ENCODE results near the gene NOP16. TPM values are rescaled to one million over a fixed set of nuclear protein-coding genes. Genes with fewer than 3 reads are reported as not detected.

The NOP16 gene
- total and polyA plus RNA-seq, 2 of the 13 experiments (the other 11 are each of a cell fraction or from before 2014, with no cell fraction given): 43.3 to 48.4 TPM

- peaks cover 55% of the 10 kb centered on the region for H3K79me2 ChIP-seq (ENCODE audit: insufficient read depth, low read length)
- ChIA-PET CTCF (ENCODE audit: low intra/inter-chr PET ratio, low total read pairs) (no interaction called here), POLR2A (no interaction called here)
- DNase-seq (ENCODE audit: low spot score) (no peak), ATAC-seq (peak; percentile 65), FAIRE-seq (no peak)
- in situ Hi-C loops (cut with HindIII; ENCODE audit: extremely low pct_ligation_motif_present, low pct_unique_long_range_greater_than_20kb) (no loop called here), intact Hi-C loops (cut with micrococcal nuclease; ENCODE audit: unreplicated experiment) (no loop called here)
- peaks cover 18% of the 10 kb centered on the region for H4K20me1 ChIP-seq (ENCODE audit: insufficient read depth, low read length)
- TF ChIP-seq, protein P1, sequence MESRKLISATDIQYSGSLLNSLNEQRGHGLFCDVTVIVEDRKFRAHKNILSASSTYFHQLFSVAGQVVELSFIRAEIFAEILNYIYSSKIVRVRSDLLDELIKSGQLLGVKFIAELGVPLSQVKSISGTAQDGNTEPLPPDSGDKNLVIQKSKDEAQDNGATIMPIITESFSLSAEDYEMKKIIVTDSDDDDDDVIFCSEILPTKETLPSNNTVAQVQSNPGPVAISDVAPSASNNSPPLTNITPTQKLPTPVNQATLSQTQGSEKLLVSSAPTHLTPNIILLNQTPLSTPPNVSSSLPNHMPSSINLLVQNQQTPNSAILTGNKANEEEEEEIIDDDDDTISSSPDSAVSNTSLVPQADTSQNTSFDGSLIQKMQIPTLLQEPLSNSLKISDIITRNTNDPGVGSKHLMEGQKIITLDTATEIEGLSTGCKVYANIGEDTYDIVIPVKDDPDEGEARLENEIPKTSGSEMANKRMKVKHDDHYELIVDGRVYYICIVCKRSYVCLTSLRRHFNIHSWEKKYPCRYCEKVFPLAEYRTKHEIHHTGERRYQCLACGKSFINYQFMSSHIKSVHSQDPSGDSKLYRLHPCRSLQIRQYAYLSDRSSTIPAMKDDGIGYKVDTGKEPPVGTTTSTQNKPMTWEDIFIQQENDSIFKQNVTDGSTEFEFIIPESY (CRISPR knock-in tag; IDR thresholded peaks at IDR 0.05): peak; percentile 56; the same call in 1 of the 2 replicates
- TF ChIP-seq SUZ12 (IDR thresholded peaks at IDR 0.05; ENCODE audit: low read depth, low read length): no peak
- TF ChIP-seq PAWR (CRISPR knock-in tag; IDR thresholded peaks at IDR 0.05; ENCODE audit: borderline replicate concordance): no peak
- peak; percentile 59; the same call in 1 of the 2 replicates for TF ChIP-seq ZNF768 (CRISPR knock-in tag; IDR thresholded peaks at IDR 0.05)
- H2AFZ ChIP-seq (ENCODE audit: low read length): no peak overlapping the region
- no peak overlapping the region for H3K9ac ChIP-seq (ENCODE audit: insufficient read depth, low read depth, low read length)
- peaks cover 25 to 74% of the 10 kb centered on the region in 2 experiments for H3K36me3 ChIP-seq (replicated peaks in 1 of 2; ENCODE audit: control insufficient read depth in 1 of 2, insufficient read depth in 2 of 2, low read length in 2 of 2)
- H3K4me3 ChIP-seq (replicated peaks in 1 of 3; ENCODE audit: insufficient read depth in 1 of 3, low read depth in 2 of 3, low read length in 3 of 3): no peak overlapping the region
- H3K9me3 ChIP-seq (ENCODE audit: low read length): no peaks in the 10 kb centered on the region
- no TSS peak for BruUV-seq (replicated peaks)
- H3K27me3 ChIP-seq (ENCODE audit: control insufficient read depth in 1 of 2, insufficient read depth in 2 of 2, low read length in 2 of 2): no peaks in the 10 kb centered on the region
- H3K27ac ChIP-seq (ENCODE audit: extremely low read length, insufficient read depth, low read length): no peak overlapping the region
- H3K4me2 ChIP-seq (ENCODE audit: low read depth, low read length): no peak overlapping the region
- peaks cover 21% of the 10 kb centered on the region for H3K4me1 ChIP-seq (ENCODE audit: insufficient read depth, low read length)
- 95% methylated on average over 16 of the region's 16 CpGs for WGBS (ENCODE audit: low lambda C conversion rate)
These were observed 32.8 kb downstream of the NOP16 start for GRCh38 chr5:176355400-176356178.

DNA sequence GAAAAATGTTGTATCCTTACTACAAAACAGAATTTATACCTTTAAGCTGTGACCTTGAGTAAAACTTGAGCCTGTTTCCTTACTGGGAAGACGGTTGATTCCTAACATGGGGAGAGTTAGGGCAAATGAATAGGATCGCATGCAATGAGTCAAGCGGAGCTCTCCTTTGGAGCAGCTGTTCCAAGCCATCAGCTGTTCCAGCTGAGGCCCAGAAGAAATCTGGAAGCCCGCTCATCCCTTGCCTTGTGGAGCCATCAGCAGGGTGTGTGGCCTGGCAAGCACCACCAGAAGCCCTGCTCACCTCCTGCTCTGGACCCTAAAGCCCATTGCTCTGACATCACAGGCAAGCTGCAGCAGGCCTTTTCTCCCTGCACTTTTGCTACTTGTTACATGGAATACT, 34.9 kb downstream of the NOP16 start:
- intact Hi-C loops (cut with micrococcal nuclease; ENCODE audit: unreplicated experiment): no loop called here
- peaks cover 18% of the 10 kb centered on the region for H4K20me1 ChIP-seq (ENCODE audit: insufficient read depth, low read length)
- ATAC-seq (no peak), FAIRE-seq (no peak), DNase-seq (ENCODE audit: low spot score) (no peak)
- no peak overlapping the region for H2AFZ ChIP-seq (ENCODE audit: low read length)
- no peak overlapping the region for H3K4me2 ChIP-seq (ENCODE audit: low read depth, low read length)
- WGBS (ENCODE audit: low lambda C conversion rate): 96% methylated on average over 4 of the region's 4 CpGs
- in situ Hi-C loops (cut with HindIII; ENCODE audit: extremely low pct_ligation_motif_present, low pct_unique_long_range_greater_than_20kb): no loop called here
- H3K27me3 ChIP-seq (ENCODE audit: control insufficient read depth in 1 of 2, insufficient read depth in 2 of 2, low read length in 2 of 2): no peaks in the 10 kb centered on the region
- H3K79me2 ChIP-seq (ENCODE audit: insufficient read depth, low read length): peaks cover 44% of the 10 kb centered on the region
- CTCF ChIA-PET (ENCODE audit: low intra/inter-chr PET ratio, low total read pairs): no interaction called here
- H3K4me3 ChIP-seq (replicated peaks in 1 of 3; ENCODE audit: insufficient read depth in 1 of 3, low read depth in 2 of 3, low read length in 3 of 3): no peak overlapping the region
- BruUV-seq (replicated peaks): no TSS peak
- no peak overlapping the region for H3K9ac ChIP-seq (ENCODE audit: insufficient read depth, low read depth, low read length)
- no peak overlapping the region for H3K27ac ChIP-seq (ENCODE audit: extremely low read length, insufficient read depth, low read length)
- POLR2A ChIA-PET: interaction anchor here (0.9 to 3.3 kb wide), 3 partner anchors 8 to 184 kb away, joined by 3 to 16 read pairs (median 3); partner anchors contain the start of genes KIAA1191 and RNF44
- H3K9me3 ChIP-seq (ENCODE audit: low read length): no peaks in the 10 kb centered on the region
- H3K36me3 ChIP-seq (replicated peaks in 1 of 2; ENCODE audit: control insufficient read depth in 1 of 2, insufficient read depth in 2 of 2, low read length in 2 of 2): peaks cover 33 to 89% of the 10 kb centered on the region in 2 experiments
- peaks cover 11% of the 10 kb centered on the region for H3K4me1 ChIP-seq (ENCODE audit: insufficient read depth, low read length)
- TF ChIP-seq, protein P2, sequence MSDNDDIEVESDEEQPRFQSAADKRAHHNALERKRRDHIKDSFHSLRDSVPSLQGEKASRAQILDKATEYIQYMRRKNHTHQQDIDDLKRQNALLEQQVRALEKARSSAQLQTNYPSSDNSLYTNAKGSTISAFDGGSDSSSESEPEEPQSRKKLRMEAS (IDR thresholded peaks at IDR 0.05): no peak
- TF ChIP-seq ZNF800 (CRISPR knock-in tag; IDR thresholded peaks at IDR 0.05): no peak
- TF ChIP-seq ZBTB39 (CRISPR knock-in tag; IDR thresholded peaks at IDR 0.05): no peak
